ENCODE measurements around the gene KRTAP5-8. TPM values are rescaled to one million over a fixed set of nuclear protein-coding genes. Genes with fewer than 3 reads are reported as not detected.

Gene KRTAP5-8
- total and polyA plus RNA-seq, 2 donors (not counting 3 experiments of a cell fraction or from before 2014, with no cell fraction given): 0.17 TPM; not detected in 1

GRCh38 chr11:71518506-71519471 is 19.0 kb upstream of the KRTAP5-8 start:
- no peaks in the 10 kb centered on the region for H3K79me2 ChIP-seq (ENCODE audit: control insufficient read depth, insufficient read depth, low read length)
- H3K27ac ChIP-seq (ENCODE audit: insufficient read depth, low read depth, low read length): no peak overlapping the region
- H4K20me1 ChIP-seq (replicated peaks; ENCODE audit: control insufficient read depth, extremely low read depth, insufficient read depth, low read length): no peaks in the 10 kb centered on the region
- no peak for TF ChIP-seq POLR2A (IDR thresholded peaks at IDR 0.05; ENCODE audit: low read depth, low read length)
- TF ChIP-seq MAX (IDR thresholded peaks at IDR 0.05; ENCODE audit: insufficient read depth, insufficient read length): no peak
- no peak for TF ChIP-seq GATA2 (IDR thresholded peaks at IDR 0.05; ENCODE audit: insufficient read depth, insufficient read length, low read depth, low read length)
- TF ChIP-seq JUN (IDR thresholded peaks at IDR 0.05; ENCODE audit: borderline replicate concordance, insufficient read depth, insufficient read length, low read depth): no peak
- no peak for TF ChIP-seq POLR2AphosphoS5 (IDR thresholded peaks at IDR 0.05; ENCODE audit: insufficient read depth, low read depth, low read length)
- no peak for TF ChIP-seq EZH2 (IDR thresholded peaks at IDR 0.05; ENCODE audit: borderline replicate concordance, low read depth, low read length, severe bottlenecking)
- no peak for TF ChIP-seq MYC (IDR thresholded peaks at IDR 0.05; ENCODE audit: low read depth, low read length)
- FAIRE-seq: no peak
- ChIA-PET POLR2A (no interaction called here), CTCF (interaction anchor here (1.1 kb wide), 1 partner anchor 45 kb away, joined by 4 read pairs; no protein-coding TSS in a partner anchor)
- no peak overlapping the region for H3K4me2 ChIP-seq (ENCODE audit: insufficient read depth, low read length)
- BruUV-seq (replicated peaks): no TSS peak
- no peak overlapping the region for H2AFZ ChIP-seq (ENCODE audit: low read depth, low read length)
- no peak overlapping the region for H3K9ac ChIP-seq (replicated peaks; ENCODE audit: extremely low read depth, insufficient read depth, low read length)
- H3K9me3 ChIP-seq (replicated peaks; ENCODE audit: control insufficient read depth, insufficient read depth, low read length): no peaks in the 10 kb centered on the region
- no peak for DNase-seq (ENCODE audit: low read depth, low spot score)
- no peaks in the 10 kb centered on the region for H3K4me1 ChIP-seq (ENCODE audit: control insufficient read depth, extremely low read depth, insufficient read depth, low read length)
- intact Hi-C loops (cut with micrococcal nuclease): no loop called here
- H3K4me3 ChIP-seq (replicated peaks in 1 of 3; ENCODE audit: insufficient read depth in 1 of 3, low read depth in 1 of 3, low read length in 3 of 3): no peak overlapping the region
- H3K9me1 ChIP-seq (replicated peaks; ENCODE audit: control insufficient read depth, extremely low read depth, insufficient read depth, low read length): no peaks in the 10 kb centered on the region
- dilution Hi-C loops (cut with MboI; ENCODE audit: extremely low pct_ligation_motif_present, low sequenced_read_pairs): no loop called here
- no peaks in the 10 kb centered on the region for H3K27me3 ChIP-seq (ENCODE audit: control insufficient read depth in 2 of 2, insufficient read depth in 2 of 2, low read length in 2 of 2)
- H3K36me3 ChIP-seq (ENCODE audit: control insufficient read depth in 2 of 2, extremely low read depth in 1 of 2, insufficient read depth in 2 of 2, low read length in 2 of 2): no peaks in the 10 kb centered on the region
